WI38 (cell line): ENCODE results near the gene GPR85.

Source experiments
- H3K4me3 ChIP-seq: 2 replicates; pipeline ENCODE4 v1.5.1; 2011; ENCODE audit warnings: low read depth, mild to moderate bottlenecking, control low read depth, low read length
- TF ChIP-seq, protein P1 (sequence below): IDR thresholded peaks from 2 replicates; pipeline ENCODE4 v1.5.1; 2012; ENCODE audit warnings: low read depth, mild to moderate bottlenecking, control low read depth, low read length

The GPR85 gene, protein sequence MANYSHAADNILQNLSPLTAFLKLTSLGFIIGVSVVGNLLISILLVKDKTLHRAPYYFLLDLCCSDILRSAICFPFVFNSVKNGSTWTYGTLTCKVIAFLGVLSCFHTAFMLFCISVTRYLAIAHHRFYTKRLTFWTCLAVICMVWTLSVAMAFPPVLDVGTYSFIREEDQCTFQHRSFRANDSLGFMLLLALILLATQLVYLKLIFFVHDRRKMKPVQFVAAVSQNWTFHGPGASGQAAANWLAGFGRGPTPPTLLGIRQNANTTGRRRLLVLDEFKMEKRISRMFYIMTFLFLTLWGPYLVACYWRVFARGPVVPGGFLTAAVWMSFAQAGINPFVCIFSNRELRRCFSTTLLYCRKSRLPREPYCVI

DNA sequence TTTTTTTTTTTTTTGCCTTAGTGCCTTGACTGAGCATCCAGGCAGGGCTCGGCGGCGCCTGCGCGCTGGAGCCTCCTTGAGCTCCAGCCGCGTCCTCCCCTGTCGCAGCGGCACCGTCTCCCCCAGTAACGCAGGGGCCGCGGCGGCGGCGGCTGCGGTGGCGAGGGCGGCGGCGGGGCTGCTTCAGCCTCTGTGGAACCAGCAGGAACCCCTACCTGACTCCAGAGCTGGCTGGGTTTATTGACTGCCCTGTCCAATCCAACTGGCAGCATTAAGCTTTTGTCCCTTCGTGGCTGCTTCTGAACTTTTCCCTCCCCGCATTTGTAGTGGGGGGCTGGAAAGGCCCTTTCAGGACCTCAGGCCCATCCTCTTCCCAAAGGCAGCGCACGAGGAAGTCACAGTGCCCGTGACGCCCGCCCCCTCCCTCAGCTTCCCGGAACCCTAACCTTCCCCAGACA, at the start of gene GPR85:
GPR85 (minus strand) TSS at position 397 of the 458 bp plus-strand sequence. CDS start 2,106 bp downstream, outside the sequence.
- TF ChIP-seq, protein P1, sequence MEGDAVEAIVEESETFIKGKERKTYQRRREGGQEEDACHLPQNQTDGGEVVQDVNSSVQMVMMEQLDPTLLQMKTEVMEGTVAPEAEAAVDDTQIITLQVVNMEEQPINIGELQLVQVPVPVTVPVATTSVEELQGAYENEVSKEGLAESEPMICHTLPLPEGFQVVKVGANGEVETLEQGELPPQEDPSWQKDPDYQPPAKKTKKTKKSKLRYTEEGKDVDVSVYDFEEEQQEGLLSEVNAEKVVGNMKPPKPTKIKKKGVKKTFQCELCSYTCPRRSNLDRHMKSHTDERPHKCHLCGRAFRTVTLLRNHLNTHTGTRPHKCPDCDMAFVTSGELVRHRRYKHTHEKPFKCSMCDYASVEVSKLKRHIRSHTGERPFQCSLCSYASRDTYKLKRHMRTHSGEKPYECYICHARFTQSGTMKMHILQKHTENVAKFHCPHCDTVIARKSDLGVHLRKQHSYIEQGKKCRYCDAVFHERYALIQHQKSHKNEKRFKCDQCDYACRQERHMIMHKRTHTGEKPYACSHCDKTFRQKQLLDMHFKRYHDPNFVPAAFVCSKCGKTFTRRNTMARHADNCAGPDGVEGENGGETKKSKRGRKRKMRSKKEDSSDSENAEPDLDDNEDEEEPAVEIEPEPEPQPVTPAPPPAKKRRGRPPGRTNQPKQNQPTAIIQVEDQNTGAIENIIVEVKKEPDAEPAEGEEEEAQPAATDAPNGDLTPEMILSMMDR, result no peak
- peak within 1 kb of the TSS; percentile 71 for H3K4me3 ChIP-seq

DNA sequence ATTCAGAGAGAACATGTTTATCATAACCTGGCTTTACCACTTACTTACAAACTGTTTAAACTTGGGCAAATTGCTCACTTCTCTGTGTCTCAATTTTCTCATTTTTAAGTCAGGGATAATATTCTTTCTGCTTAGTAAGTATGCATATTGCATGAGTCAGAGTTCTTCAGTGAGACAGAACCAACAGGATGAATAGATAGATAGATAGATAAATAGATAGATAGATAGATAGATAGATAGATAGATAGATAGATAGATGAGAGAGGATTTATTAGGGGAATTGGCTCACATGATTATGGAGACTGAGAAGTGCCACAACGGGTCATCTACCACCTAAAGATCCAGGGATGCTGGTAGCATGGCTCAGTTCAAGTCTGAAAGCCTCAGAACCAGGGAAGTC, 47.4 kb upstream of the GPR85 start:
- TF ChIP-seq, protein P1, result no peak
- no peak overlapping the region for H3K4me3 ChIP-seq

DNA sequence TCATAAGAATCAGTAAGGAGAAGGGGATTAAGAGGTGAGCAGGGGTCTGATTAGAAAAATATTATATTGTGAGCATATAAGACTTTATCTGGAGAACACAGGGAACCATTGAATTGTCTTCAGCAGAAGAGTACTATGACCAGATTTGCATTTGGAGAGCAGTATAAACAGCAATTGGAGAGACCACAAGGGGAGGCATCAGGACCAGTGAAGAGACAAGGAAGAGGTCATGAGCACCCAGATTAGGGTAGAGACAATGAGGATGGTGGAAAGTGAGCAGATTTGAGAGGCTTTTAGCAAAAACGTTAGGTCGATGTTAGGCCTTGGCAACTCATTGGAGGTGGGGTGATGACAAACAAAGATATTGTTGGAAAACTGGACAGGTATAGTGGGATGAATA, 44.7 kb upstream of the GPR85 start:
- TF ChIP-seq, protein P1, result no peak
- no peak overlapping the region for H3K4me3 ChIP-seq

DNA sequence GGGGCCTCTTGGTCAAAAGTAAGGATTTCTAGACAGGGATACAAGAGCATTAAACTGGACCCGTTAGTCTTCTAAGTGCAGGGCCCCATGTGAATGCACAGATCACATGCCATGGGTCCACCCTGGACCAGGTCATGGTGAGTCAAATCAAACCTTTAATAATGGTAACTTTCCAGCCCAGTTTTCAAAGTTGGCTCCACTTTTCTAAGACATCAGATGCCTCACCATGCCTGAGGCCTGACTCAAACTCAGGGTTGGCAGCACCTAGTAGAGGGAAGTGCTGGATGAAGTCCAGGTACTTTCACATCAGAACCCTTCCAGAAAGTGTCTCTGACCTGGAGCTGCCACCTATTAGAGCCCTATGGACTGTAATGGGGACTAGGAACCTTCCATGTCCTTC, 41.4 kb upstream of the GPR85 start:
- TF ChIP-seq, protein P1, result no peak
- no peak overlapping the region for H3K4me3 ChIP-seq

DNA sequence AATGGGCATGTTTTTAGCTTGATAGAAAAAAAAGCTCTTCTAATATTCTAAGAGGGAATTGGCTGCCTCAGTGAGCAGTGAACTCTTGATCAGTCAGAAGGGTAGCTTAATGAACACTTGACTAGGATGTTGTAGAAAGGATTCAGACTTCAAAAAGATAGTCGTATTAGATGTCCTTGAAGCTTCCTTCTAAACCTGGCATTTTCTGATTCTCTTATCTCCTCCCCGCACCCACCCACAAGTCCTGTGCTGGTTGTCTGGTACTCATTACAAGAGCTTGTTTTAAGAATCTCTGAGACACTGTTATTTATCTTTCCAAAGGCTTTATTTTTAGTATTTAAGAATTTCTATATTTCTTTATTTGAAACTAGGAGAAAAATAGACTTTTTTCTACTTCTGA, 39.1 kb upstream of the GPR85 start:
- H3K4me3 ChIP-seq, result no peak overlapping the region
- TF ChIP-seq, protein P1, result no peak

DNA sequence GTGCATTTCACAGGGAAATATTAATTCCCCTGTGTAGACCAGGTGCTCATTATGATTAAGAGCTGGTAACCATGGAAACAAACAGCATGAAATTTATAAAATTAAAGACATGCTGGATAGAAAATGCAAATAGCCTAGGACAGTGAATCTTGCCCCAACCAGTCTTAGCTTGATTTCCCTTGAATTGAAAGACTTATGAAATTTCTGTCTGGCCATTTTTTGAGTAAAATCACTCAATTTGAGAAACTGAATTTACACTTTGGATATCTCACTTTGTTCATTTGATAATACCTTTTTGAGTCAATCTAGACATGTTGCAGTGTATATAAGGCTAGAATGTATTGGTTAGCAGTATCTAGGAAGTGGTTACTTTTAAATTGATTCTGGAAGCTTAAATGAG, 36.1 kb upstream of the GPR85 start:
- TF ChIP-seq, protein P1, result no peak
- no peak overlapping the region for H3K4me3 ChIP-seq

DNA sequence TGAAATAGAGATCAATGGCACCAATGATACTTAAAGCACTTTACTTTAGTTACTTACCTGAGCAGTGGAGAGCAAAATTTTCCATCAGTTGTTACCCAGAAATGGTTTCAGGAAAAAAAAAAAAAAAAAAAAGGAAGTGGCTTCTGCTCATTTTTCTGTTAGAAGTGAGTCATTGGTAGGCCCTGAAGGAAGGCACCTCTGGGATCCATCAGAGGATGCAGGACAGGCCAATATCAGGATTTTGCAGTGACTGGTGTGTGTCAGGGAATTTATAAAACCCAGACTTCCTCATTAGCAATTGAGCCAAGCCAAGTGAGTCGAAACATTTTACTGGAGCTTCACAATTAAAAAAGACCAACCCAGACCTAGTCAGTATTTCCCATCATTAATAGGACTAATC, 34.0 kb upstream of the GPR85 start:
- TF ChIP-seq, protein P1, result no peak
- H3K4me3 ChIP-seq, result no peak overlapping the region
